ENCODE data around the gene MYH9.
A peak's percentile ranks its signal among the peaks of the same experiment; 100 is the strongest.
"Not testable (repeated sequence)": the region's sequence is repeated elsewhere in the genome, so short reads cannot be mapped to it uniquely, and the experiment has no call there.

Gene MYH9

DNA sequence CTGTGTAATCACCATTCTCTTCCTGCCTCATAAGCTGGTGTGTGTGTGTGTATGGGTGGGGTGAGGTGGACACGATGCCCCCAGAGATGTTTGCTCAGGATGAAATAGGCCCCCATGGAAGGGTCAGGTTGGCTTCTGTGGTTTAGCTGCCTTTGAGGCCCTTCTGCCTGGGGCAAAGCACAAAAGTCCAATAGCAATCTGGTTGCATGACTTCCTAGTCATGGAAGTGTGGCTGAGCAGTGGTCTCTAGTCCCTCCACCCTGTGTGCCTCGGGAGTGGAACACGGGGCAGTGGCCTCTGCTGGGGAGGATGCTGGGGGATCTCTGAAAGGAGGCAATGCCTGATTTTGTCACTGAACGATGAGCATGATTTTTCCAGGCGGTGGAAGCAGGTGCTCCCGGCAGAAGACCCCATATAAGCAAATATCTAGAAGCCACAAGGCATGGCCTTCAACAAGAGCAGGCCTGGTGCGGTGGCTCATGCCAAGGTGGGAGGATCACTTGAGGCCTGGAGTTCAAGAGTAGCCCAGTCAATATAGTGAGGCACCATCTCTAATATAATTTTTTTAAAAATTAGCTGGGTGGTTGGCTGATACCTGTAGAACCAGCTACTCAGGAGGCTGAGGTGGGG, 135.7 kb downstream of the MYH9 start:
- not testable (repeated sequence) for H3K4me3 ChIP-seq (ENCODE audit: low read length); H3K9ac ChIP-seq (ENCODE audit: low read length); DNase-seq (ENCODE audit: low read depth); H3K27me3 ChIP-seq (replicated peaks; ENCODE audit: control insufficient read depth, insufficient read depth, low read length); H3K36me3 ChIP-seq (ENCODE audit: control insufficient read depth, insufficient read depth, low read length, severe bottlenecking)
- Histone ChIP-seq H3K4me1 (ENCODE audit: control insufficient read depth, insufficient read depth, low read length) (peaks cover 29% of the 10 kb centered on the region), H3K9me3 (ENCODE audit: control insufficient read depth, low read length) (peaks cover 11% of the 10 kb centered on the region)

DNA sequence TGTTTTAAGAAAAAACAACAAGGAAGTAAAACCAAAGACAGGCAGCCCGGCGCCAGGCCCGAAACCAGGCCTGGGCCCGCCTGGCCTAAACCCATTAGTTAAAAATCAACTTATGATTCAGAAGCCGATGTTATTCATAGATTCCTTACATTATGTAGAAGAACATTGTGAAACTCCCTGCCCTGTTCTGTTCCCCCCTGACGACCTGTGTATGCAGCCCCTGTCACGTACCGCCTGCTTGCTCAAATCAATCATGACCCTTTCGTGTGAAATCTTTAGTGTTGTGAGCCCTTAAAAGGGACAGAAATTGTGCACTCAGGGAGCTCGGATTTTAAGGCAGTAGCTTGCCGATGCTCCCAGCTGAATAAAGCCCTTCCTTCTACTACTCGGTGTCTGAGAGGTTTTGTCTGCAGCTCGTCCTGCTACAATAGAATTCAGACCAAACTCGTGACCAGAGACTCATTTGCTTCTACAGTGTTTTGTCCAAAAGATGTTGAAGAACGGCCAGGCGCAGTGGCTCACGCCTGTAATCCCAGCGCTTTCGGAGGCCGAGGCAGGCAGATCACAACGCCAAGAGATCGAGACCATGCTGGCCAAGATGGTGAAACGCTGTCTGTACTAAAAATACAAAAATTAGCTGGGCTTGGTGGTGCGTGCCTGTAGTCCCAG, 137.3 kb downstream of the MYH9 start:
- not testable (repeated sequence) for H3K4me3 ChIP-seq (ENCODE audit: low read length); DNase-seq (ENCODE audit: low read depth); H3K36me3 ChIP-seq (ENCODE audit: control insufficient read depth, insufficient read depth, low read length, severe bottlenecking); H3K9ac ChIP-seq (ENCODE audit: low read length); H3K27me3 ChIP-seq (replicated peaks; ENCODE audit: control insufficient read depth, insufficient read depth, low read length)
- Histone ChIP-seq H3K9me3 (ENCODE audit: control insufficient read depth, low read length) (peaks cover 11% of the 10 kb centered on the region), H3K4me1 (ENCODE audit: control insufficient read depth, insufficient read depth, low read length) (peaks cover 31% of the 10 kb centered on the region)

DNA sequence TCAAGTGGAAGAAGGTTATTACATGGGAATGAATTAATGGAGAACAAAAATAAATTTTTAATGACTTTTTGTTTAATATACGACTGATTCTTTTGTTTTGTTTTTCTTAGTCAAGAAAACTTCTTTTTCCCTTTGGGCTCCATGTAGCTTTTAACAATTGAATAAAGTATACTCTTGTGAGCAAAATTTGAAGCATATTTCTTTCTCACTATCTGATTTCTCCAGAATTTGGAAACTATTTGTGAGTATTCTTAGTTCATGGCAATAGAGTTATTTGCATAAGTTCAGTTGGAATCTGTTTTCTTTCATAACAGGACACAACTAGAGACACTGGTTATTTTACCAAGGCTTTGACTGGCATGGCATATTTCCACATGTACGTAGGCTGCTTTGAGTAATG, 138.6 kb downstream of the MYH9 start:
- no peaks in the 10 kb centered on the region for H3K27me3 ChIP-seq (replicated peaks; ENCODE audit: control insufficient read depth, insufficient read depth, low read length)
- H3K9me3 ChIP-seq (ENCODE audit: control insufficient read depth, low read length), result peaks cover 11% of the 10 kb centered on the region
- no peak overlapping the region for H3K9ac ChIP-seq (ENCODE audit: low read length)
- H3K36me3 ChIP-seq (ENCODE audit: control insufficient read depth, insufficient read depth, low read length, severe bottlenecking), result no peaks in the 10 kb centered on the region
- no peak for DNase-seq (ENCODE audit: low read depth)
- H3K4me3 ChIP-seq (ENCODE audit: low read length), result no peak overlapping the region
- peaks cover 31% of the 10 kb centered on the region for H3K4me1 ChIP-seq (ENCODE audit: control insufficient read depth, insufficient read depth, low read length)

GRCh38 chr22:36247955-36248354, 139.8 kb downstream of the MYH9 start:
- Histone ChIP-seq H3K4me3 (ENCODE audit: low read length) (no peak overlapping the region), H3K36me3 (ENCODE audit: control insufficient read depth, insufficient read depth, low read length, severe bottlenecking) (no peaks in the 10 kb centered on the region), H3K4me1 (ENCODE audit: control insufficient read depth, insufficient read depth, low read length) (peaks cover 24% of the 10 kb centered on the region), H3K9ac (ENCODE audit: low read length) (no peak overlapping the region), H3K9me3 (ENCODE audit: control insufficient read depth, low read length) (peaks cover 11% of the 10 kb centered on the region), H3K27me3 (replicated peaks; ENCODE audit: control insufficient read depth, insufficient read depth, low read length) (no peaks in the 10 kb centered on the region)
- DNase-seq (ENCODE audit: low read depth), result no peak

DNA sequence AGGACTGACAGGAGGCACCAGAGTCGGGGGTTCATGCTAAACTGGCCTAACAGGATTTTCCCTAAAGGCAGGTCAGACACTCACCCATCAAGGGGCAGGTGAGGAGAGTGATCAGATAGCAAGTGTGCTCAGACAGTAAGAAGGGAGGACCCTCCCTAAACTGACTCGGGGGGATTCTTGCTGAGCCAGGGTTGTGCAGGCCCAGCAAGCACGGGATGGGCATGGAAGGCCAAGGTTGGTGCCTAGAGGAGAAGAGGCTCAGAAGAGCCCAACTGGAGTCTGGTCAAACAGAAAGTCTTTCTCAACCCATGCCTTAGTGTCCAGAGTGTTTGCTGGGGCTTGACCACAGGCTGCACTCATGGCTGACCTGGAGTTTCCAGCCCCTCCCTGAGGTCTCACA, 141.0 kb downstream of the MYH9 start:
- H3K27me3 ChIP-seq (replicated peaks; ENCODE audit: control insufficient read depth, insufficient read depth, low read length), result no peaks in the 10 kb centered on the region
- peaks cover 11% of the 10 kb centered on the region for H3K9me3 ChIP-seq (ENCODE audit: control insufficient read depth, low read length)
- no peak overlapping the region for H3K4me3 ChIP-seq (ENCODE audit: low read length)
- no peak overlapping the region for H3K9ac ChIP-seq (ENCODE audit: low read length)
- H3K36me3 ChIP-seq (ENCODE audit: control insufficient read depth, insufficient read depth, low read length, severe bottlenecking), result no peaks in the 10 kb centered on the region
- peaks cover 19% of the 10 kb centered on the region for H3K4me1 ChIP-seq (ENCODE audit: control insufficient read depth, insufficient read depth, low read length)
- no peak for DNase-seq (ENCODE audit: low read depth)

GRCh38 chr22:36245805-36246356, 141.9 kb downstream of the MYH9 start:
- Histone ChIP-seq H3K9ac (ENCODE audit: low read length) (no peak overlapping the region), H3K4me1 (ENCODE audit: control insufficient read depth, insufficient read depth, low read length) (peaks cover 19% of the 10 kb centered on the region), H3K9me3 (ENCODE audit: control insufficient read depth, low read length) (peaks cover 11% of the 10 kb centered on the region), H3K4me3 (ENCODE audit: low read length) (no peak overlapping the region), H3K36me3 (ENCODE audit: control insufficient read depth, insufficient read depth, low read length, severe bottlenecking) (no peaks in the 10 kb centered on the region), H3K27me3 (replicated peaks; ENCODE audit: control insufficient read depth, insufficient read depth, low read length) (no peaks in the 10 kb centered on the region)
- DNase-seq (ENCODE audit: low read depth), result no peak

DNA sequence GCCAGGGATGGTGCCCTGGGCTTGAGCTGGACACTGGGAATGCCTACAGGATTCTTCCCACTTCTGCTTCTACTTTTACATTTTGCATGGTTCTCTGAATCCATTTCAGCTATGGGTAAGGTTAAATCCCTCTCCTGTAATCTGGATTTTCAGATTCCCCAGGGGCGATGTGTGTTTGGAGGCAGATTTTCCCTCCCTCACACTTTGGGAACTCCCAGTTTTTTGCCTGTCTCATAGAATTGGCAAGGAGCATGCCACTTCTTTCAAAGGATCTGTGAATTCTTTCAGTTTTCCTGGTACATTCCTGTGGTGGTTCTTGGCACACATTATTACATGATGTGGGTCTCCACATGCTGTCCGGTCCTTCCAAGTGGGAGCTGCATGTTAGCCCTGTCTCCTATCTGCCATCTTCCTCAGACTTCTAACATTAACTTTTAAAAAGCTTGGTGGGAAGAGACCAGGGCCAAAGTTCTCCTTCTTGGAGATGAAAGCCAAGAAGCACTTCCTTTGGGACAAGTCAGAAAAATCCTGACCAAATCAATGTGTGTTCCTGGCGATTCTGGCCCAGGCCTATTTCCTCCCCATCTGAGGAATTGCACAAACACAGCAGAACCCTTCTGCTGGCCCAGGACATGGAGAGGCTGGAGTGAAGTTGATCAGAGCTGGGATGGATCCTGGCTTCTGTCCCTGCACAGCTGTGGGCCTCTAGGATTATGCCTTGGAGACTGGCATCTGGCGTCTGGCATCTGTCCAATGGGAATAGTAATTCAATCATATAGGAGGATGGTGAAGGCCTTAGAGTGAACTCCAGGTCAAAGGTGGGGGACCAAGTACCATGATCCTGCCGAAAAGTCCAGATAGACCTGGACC, 143.0 kb downstream of the MYH9 start:
- Histone ChIP-seq H3K9me3 (ENCODE audit: control insufficient read depth, low read length) (peaks cover 11% of the 10 kb centered on the region), H3K9ac (ENCODE audit: low read length) (peak overlapping the region; percentile 18), H3K4me1 (ENCODE audit: control insufficient read depth, insufficient read depth, low read length) (peaks cover 22% of the 10 kb centered on the region), H3K4me3 (ENCODE audit: low read length) (peak overlapping the region; percentile 8), H3K36me3 (ENCODE audit: control insufficient read depth, insufficient read depth, low read length, severe bottlenecking) (no peaks in the 10 kb centered on the region), H3K27me3 (replicated peaks; ENCODE audit: control insufficient read depth, insufficient read depth, low read length) (no peaks in the 10 kb centered on the region)
- peak; percentile 64 for DNase-seq (ENCODE audit: low read depth)

GRCh38 chr22:36243986-36244385, 143.8 kb downstream of the MYH9 start:
- Histone ChIP-seq H3K36me3 (ENCODE audit: control insufficient read depth, insufficient read depth, low read length, severe bottlenecking) (no peaks in the 10 kb centered on the region), H3K4me1 (ENCODE audit: control insufficient read depth, insufficient read depth, low read length) (peaks cover 24% of the 10 kb centered on the region), H3K27me3 (replicated peaks; ENCODE audit: control insufficient read depth, insufficient read depth, low read length) (no peaks in the 10 kb centered on the region), H3K9me3 (ENCODE audit: control insufficient read depth, low read length) (peaks cover 6% of the 10 kb centered on the region), H3K9ac (ENCODE audit: low read length) (peak overlapping the region; percentile 18), H3K4me3 (ENCODE audit: low read length) (peak overlapping the region; percentile 8)
- DNase-seq (ENCODE audit: low read depth), result no peak

DNA sequence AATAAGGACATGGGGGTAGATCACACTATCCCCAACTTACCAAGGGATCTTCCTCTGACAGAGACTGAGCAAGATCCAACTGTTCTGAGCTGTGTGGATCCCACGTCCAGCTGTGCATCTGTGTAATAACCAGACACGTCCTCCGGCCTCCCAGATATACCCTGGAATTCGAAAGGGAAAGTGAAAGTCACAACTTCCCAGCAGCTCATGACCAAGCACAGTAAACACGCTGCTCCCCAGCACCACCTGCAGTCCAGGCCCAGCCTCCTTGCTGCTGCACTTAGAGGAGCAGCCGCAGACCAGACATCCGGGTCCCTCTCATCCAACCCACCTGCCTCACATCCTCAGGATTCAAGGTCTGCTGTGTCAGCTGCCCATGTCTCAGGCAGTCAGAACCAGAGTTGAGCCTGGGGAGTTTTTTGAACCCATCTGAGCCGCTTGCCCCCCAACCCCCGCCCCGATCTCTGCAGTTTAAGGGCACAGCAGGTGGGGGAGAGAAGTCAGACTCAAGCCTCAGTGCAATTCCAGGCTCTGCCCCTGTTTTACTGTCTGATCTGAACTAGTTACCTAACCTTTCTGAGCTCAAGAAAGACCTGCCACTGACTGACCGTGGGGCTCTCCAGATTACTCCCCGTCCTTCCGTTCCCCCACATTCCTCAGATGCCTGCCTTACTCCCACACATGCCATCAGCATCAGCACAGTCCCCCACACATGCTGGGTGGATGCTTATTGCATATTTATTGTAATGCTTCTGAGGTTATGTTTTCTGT, 148.2 kb downstream of the MYH9 start, which contains the start of gene APOL2:
Gene APOL2 (minus strand): TSS at position 127 of the 771 bp plus-strand sequence. CDS start 6,365 bp downstream, outside the sequence.
- H3K36me3 ChIP-seq (ENCODE audit: control insufficient read depth, insufficient read depth, low read length, severe bottlenecking), result peaks cover 18% of the 10 kb centered on the region
- peak; percentile 97 for DNase-seq (ENCODE audit: low read depth)
- no peaks in the 10 kb centered on the region for H3K9me3 ChIP-seq (ENCODE audit: control insufficient read depth, low read length)
- H3K9ac ChIP-seq (ENCODE audit: low read length), result peak within 1 kb of the TSS; percentile 93
- H3K4me3 ChIP-seq (ENCODE audit: low read length), result peak within 1 kb of the TSS; percentile 89
- H3K4me1 ChIP-seq (ENCODE audit: control insufficient read depth, insufficient read depth, low read length), result peaks cover 56% of the 10 kb centered on the region
- no peaks in the 10 kb centered on the region for H3K27me3 ChIP-seq (replicated peaks; ENCODE audit: control insufficient read depth, insufficient read depth, low read length)

DNA sequence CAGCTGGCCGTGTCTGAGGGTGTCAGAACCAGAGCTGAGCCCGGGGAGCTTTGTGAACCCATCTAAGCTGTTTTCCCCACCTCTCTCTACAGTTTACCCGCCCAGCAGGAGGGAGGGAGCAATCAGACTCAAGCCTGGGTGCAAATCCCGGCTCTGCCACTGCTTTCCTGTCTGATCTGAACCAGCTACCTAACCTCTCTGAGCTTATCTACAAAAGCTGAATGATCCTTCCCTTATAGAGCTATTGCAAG, 148.7 kb downstream of the MYH9 start:
- H3K27me3 ChIP-seq (replicated peaks; ENCODE audit: control insufficient read depth, insufficient read depth, low read length), result no peaks in the 10 kb centered on the region
- H3K9me3 ChIP-seq (ENCODE audit: control insufficient read depth, low read length), result no peaks in the 10 kb centered on the region
- peak overlapping the region; percentile 93 for H3K9ac ChIP-seq (ENCODE audit: low read length)
- H3K4me3 ChIP-seq (ENCODE audit: low read length), result peak overlapping the region; percentile 89
- H3K4me1 ChIP-seq (ENCODE audit: control insufficient read depth, insufficient read depth, low read length), result peaks cover 56% of the 10 kb centered on the region
- DNase-seq (ENCODE audit: low read depth), result no peak
- peaks cover 18% of the 10 kb centered on the region for H3K36me3 ChIP-seq (ENCODE audit: control insufficient read depth, insufficient read depth, low read length, severe bottlenecking)
